ENCODE measurements around the gene RNFT1.
"Not testable (repeated sequence)": the region's sequence is repeated elsewhere in the genome, so short reads cannot be mapped to it uniquely, and the experiment has no call there.

DNA sequence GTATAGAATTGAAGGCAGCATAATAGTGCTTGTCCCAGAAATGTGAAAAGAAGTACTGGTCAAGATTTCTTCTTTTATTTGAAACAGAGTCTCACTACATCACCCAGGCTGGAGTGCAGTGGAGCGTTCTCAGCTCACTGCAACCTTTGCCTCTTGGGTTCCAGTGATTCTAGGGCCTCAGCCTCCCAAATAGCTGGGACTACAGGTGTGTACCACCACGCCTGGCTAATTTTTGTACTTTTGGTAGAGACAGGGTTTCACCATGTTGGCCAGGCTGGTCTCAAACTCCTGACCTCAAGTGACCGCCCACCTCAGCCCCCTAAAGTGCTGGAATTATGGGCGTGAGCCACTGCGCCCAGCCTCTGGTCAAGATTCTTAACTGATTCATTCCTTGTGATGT, 43.9 kb downstream of the RNFT1 start:
- TF ChIP-seq ZNF426 (tag by site-specific recombination; IDR thresholded peaks at IDR 0.05); KLF16 (tag by site-specific recombination; IDR thresholded peaks at IDR 0.05); HOXA7 (CRISPR knock-in tag; IDR thresholded peaks at IDR 0.05; ENCODE audit: borderline replicate concordance); SP2 (tag by site-specific recombination; IDR thresholded peaks at IDR 0.05); OVOL3 (tag by site-specific recombination; IDR thresholded peaks at IDR 0.05): not testable (repeated sequence)
- TF ChIP-seq, protein P1, sequence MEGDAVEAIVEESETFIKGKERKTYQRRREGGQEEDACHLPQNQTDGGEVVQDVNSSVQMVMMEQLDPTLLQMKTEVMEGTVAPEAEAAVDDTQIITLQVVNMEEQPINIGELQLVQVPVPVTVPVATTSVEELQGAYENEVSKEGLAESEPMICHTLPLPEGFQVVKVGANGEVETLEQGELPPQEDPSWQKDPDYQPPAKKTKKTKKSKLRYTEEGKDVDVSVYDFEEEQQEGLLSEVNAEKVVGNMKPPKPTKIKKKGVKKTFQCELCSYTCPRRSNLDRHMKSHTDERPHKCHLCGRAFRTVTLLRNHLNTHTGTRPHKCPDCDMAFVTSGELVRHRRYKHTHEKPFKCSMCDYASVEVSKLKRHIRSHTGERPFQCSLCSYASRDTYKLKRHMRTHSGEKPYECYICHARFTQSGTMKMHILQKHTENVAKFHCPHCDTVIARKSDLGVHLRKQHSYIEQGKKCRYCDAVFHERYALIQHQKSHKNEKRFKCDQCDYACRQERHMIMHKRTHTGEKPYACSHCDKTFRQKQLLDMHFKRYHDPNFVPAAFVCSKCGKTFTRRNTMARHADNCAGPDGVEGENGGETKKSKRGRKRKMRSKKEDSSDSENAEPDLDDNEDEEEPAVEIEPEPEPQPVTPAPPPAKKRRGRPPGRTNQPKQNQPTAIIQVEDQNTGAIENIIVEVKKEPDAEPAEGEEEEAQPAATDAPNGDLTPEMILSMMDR (tag by site-specific recombination; IDR thresholded peaks at IDR 0.05) = not testable (repeated sequence)

All from HEK293 (cell line).